ENCODE measurements around the gene ARL5C. TPM values are rescaled to one million over a fixed set of nuclear protein-coding genes. Genes with fewer than 3 reads are reported as not detected.

ARL5C gene
- total RNA-seq, 1 donor from 2014 or later = 0.25 TPM

- DNase-seq (ENCODE audit: low spot score) = no peak
- Mint-ChIP-seq H3K27ac (ENCODE audit: unreplicated experiment) (no peak overlapping the region), H3K36me3 (ENCODE audit: low read depth) (no peaks in the 10 kb centered on the region), H3K4me1 (ENCODE audit: low read depth) (peaks cover 19% of the 10 kb centered on the region), H3K9me3 (ENCODE audit: low read depth) (peaks cover 3% of the 10 kb centered on the region), H3K27me3 (ENCODE audit: low read depth) (peaks cover 1% of the 10 kb centered on the region), H3K4me3 (ENCODE audit: unreplicated experiment) (no peak overlapping the region)
- TF ChIP-seq CTCF (IDR thresholded peaks at IDR 0.05) = no peak
Measured at GRCh38 chr17:39166437-39167335, 725 bp upstream of the ARL5C start.

- peaks cover 3% of the 10 kb centered on the region for H3K9me3 Mint-ChIP-seq (ENCODE audit: low read depth)
- H3K27me3 Mint-ChIP-seq (ENCODE audit: low read depth) = peaks cover 1% of the 10 kb centered on the region
- no peak for DNase-seq (ENCODE audit: low spot score)
- H3K4me1 Mint-ChIP-seq (ENCODE audit: low read depth) = peaks cover 19% of the 10 kb centered on the region
- no peaks in the 10 kb centered on the region for H3K36me3 Mint-ChIP-seq (ENCODE audit: low read depth)
- H3K27ac Mint-ChIP-seq (ENCODE audit: unreplicated experiment) = no peak overlapping the region
- no peak for TF ChIP-seq CTCF (IDR thresholded peaks at IDR 0.05)
- H3K4me3 Mint-ChIP-seq (ENCODE audit: unreplicated experiment) = peak overlapping the region; percentile 78
Measured at GRCh38 chr17:39165178-39165840, 652 bp downstream of the ARL5C start.

DNA sequence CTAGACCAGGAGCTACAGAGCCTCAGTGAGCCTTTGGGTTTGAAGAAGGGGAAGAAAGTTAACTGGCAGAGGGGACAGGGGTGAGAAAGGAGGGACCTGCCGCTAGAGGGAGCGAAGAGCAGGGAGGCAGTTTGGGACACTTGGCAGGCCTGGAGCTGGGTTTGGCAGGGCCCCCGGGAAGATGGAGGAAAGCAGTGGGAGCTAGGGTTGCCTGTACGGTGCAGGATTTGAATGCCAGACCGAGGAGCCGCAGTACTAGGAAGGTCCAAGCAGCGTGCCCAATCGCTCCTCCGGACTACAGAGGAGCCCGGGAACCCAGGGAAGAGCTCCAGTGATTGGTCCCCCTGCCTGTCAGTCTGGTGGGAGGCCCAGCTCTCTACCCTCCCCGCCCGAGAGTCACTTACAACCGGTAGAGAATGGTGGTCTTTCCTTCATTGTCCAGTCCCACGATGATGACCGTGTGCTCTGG, 1.3 kb downstream of the ARL5C start:
- Mint-ChIP-seq H3K36me3 (ENCODE audit: low read depth) (no peaks in the 10 kb centered on the region), H3K4me3 (ENCODE audit: unreplicated experiment) (peak overlapping the region; percentile 78), H3K27me3 (ENCODE audit: low read depth) (peaks cover 1% of the 10 kb centered on the region), H3K4me1 (ENCODE audit: low read depth) (peaks cover 19% of the 10 kb centered on the region), H3K27ac (ENCODE audit: unreplicated experiment) (peak overlapping the region; percentile 25), H3K9me3 (ENCODE audit: low read depth) (peaks cover 3% of the 10 kb centered on the region)
- peak; percentile 93 for DNase-seq (ENCODE audit: low spot score)
- peak; percentile 90 for TF ChIP-seq CTCF (IDR thresholded peaks at IDR 0.05)

DNA sequence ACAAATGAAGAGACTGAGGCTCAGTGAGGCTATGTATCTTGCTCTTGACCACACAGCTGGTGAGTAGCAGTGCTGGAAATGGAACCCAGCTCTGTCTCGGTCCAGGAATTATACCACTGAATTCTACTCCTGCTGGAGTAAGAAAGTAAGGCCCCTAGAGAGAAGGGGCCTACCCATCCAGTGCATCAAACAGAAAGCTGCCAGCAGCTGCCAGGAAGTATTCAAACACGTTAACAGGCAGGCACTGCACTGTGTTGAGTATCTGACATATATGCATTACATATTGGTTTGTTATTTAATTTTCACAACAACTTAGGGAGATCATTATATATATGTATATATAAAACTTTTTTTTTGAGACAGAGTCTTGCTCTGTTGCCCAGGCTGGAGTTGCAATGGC, 4.0 kb downstream of the ARL5C start:
- no peak overlapping the region for H3K4me3 Mint-ChIP-seq (ENCODE audit: unreplicated experiment)
- peaks cover 13% of the 10 kb centered on the region for H3K4me1 Mint-ChIP-seq (ENCODE audit: low read depth)
- no peak for TF ChIP-seq CTCF (IDR thresholded peaks at IDR 0.05)
- no peaks in the 10 kb centered on the region for H3K9me3 Mint-ChIP-seq (ENCODE audit: low read depth)
- DNase-seq (ENCODE audit: low spot score) = no peak
- peaks cover 1% of the 10 kb centered on the region for H3K27me3 Mint-ChIP-seq (ENCODE audit: low read depth)
- no peak overlapping the region for H3K27ac Mint-ChIP-seq (ENCODE audit: unreplicated experiment)
- H3K36me3 Mint-ChIP-seq (ENCODE audit: low read depth) = no peaks in the 10 kb centered on the region

DNA sequence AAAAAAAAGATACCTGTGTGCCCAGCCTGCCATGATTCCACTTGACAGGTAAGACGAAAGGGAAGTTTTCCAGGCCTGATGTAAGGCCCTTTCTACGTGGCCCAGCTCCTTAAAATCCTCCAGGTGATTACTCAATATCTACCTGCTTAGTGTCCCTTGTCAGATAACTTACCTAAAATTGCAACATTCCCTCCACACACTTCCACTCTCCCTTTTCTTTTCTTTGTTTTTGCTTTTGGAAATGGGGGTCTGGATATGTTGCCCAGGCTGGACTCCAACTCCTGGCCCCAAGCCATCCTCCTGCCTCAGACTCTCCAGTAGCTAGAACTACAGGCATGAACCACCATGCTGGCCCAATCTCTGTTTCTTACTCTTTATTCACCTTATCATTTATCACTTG, 7.3 kb downstream of the ARL5C start:
- Mint-ChIP-seq H3K27me3 (ENCODE audit: low read depth) (no peaks in the 10 kb centered on the region), H3K36me3 (ENCODE audit: low read depth) (no peaks in the 10 kb centered on the region), H3K9me3 (ENCODE audit: low read depth) (no peaks in the 10 kb centered on the region), H3K4me1 (ENCODE audit: low read depth) (peaks cover 9% of the 10 kb centered on the region), H3K4me3 (ENCODE audit: unreplicated experiment) (no peak overlapping the region), H3K27ac (ENCODE audit: unreplicated experiment) (no peak overlapping the region)
- no peak for TF ChIP-seq CTCF (IDR thresholded peaks at IDR 0.05)
- no peak for DNase-seq (ENCODE audit: low spot score)
